Uterus (tissue), 4 donors: Measurements from ENCODE around the gene PTF1A. TPM values are rescaled to one million over a fixed set of nuclear protein-coding genes. Genes with fewer than 3 reads are reported as not detected.

ENCODE experiments used
- DNase-seq, 2 donors: peaks; one replicate each; pipeline ENCODE4 v3.0.0-alpha.2; 2019 to 2020
- H3K27ac ChIP-seq, 2 donors: fragments of 200-600 bp; sonication (generic); 1 replicate in 1 of 2; 2 replicates in 1 of 2; pipeline ENCODE4 v1.5.1; 2016 to 2018
- H3K27me3 ChIP-seq, 2 donors: fragments of 200-600 bp; sonication (generic); one replicate each; pipeline ENCODE4 v1.5.1; 2018 to 2019; ENCODE audit warnings: control low read depth in 1 of 2
- H3K36me3 ChIP-seq, 2 donors: fragments of 200-600 bp; sonication (generic); one replicate each; pipeline ENCODE4 v1.5.1; 2019; ENCODE audit warnings: control low read depth in 1 of 2
- H3K4me1 ChIP-seq, 2 donors: fragments of 200-600 bp; sonication (generic); one replicate each; pipeline ENCODE4 v1.5.1; 2018 to 2019; ENCODE audit warnings: control low read depth in 1 of 2
- H3K4me3 ChIP-seq, 2 donors: fragments of 200-600 bp; sonication (generic); 1 replicate in 1 of 2; 2 replicates in 1 of 2; pipeline ENCODE4 v1.5.1; 2018 to 2019; ENCODE audit warnings: mild to moderate bottlenecking in 1 of 2
- H3K9me3 ChIP-seq, 2 donors: fragments of 200-600 bp; sonication (generic); one replicate each; pipeline ENCODE4 v1.5.1; 2019; ENCODE audit warnings: control low read depth in 1 of 2
- POLR2A ChIP-seq, 2 donors: fragments of 450-650 bp; IDR thresholded peaks; one replicate each; pipeline ENCODE4 v1.6.1; 2016; ENCODE audit warnings: antibody characterized with exemption in 2 of 2, mild to moderate bottlenecking in 1 of 2, moderate library complexity in 1 of 2
- intact Hi-C: fragments of 100-400 bp; cut with DNase I; formaldehyde crosslinking; loops from one replicate; pipeline ENCODE4 v1.15.1; 2023; ENCODE audit warnings: low total_unique reads
- total RNA-seq, 4 donors: library from RNA; depleted of rRNA in 3 of 4; stranded (reverse); fragments of >200 nt in 3 of 4; gene quantifications; one replicate each; pipeline versions ENCODE4 v1.1.0 to v1.2.4, GENCODE V29; 2014 to 2023
- TF ChIP-seq, protein P1 (sequence below), 4 experiments: fragments of 200-600 bp in 2 of 4; fragments of 450-650 bp in 2 of 4; sonication (generic) in 2 of 4; IDR thresholded peaks; one replicate each; pipeline ENCODE4 v1.5.1; 2016 to 2019; ENCODE audit warnings: antibody characterized with exemption in 4 of 4, mild to moderate bottlenecking in 2 of 4, moderate library complexity in 1 of 4
- donor health status: DM: yes; HTN: yes; CAD: no.

The PTF1A gene
- total RNA-seq, 4 donors from 2014 or later = 0.90 to 114 TPM; not detected in 2

DNA sequence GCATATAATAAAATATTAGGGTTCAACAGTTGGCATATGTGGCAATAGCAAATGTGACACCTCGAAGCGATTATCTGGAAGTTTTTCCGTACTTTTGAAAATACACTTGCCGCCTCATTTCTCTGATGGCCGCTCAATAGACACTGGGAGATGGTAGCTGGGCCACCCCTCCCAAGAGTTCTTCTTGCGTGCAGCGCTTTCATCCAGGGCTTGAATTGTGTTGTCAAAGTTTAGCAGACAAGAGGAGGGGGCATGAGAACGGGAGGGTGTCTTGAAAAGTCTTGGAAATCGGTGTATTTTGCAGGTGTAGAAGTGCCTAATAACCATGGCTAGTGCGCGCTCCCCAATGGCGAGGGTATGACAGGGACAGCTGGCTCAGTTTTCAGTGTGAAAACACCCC, 8.5 kb downstream of the PTF1A start:
- no peaks in the 10 kb centered on the region for H3K36me3 ChIP-seq
- H3K27me3 ChIP-seq = peaks cover 0 to 15% of the 10 kb centered on the region in 2 donors
- intact Hi-C loops = no loop called here
- no peak overlapping the region for H3K27ac ChIP-seq
- no peaks in the 10 kb centered on the region for H3K9me3 ChIP-seq
- H3K4me3 ChIP-seq = no peak overlapping the region
- TF ChIP-seq POLR2A (IDR thresholded peaks at IDR 0.05) = no peak
- TF ChIP-seq, protein P1, sequence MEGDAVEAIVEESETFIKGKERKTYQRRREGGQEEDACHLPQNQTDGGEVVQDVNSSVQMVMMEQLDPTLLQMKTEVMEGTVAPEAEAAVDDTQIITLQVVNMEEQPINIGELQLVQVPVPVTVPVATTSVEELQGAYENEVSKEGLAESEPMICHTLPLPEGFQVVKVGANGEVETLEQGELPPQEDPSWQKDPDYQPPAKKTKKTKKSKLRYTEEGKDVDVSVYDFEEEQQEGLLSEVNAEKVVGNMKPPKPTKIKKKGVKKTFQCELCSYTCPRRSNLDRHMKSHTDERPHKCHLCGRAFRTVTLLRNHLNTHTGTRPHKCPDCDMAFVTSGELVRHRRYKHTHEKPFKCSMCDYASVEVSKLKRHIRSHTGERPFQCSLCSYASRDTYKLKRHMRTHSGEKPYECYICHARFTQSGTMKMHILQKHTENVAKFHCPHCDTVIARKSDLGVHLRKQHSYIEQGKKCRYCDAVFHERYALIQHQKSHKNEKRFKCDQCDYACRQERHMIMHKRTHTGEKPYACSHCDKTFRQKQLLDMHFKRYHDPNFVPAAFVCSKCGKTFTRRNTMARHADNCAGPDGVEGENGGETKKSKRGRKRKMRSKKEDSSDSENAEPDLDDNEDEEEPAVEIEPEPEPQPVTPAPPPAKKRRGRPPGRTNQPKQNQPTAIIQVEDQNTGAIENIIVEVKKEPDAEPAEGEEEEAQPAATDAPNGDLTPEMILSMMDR (IDR thresholded peaks at IDR 0.05) = no peak
- H3K4me1 ChIP-seq = no peaks in the 10 kb centered on the region
- DNase-seq = no peak

- Histone ChIP-seq H3K27ac (no peak overlapping the region), H3K9me3 (no peaks in the 10 kb centered on the region), H3K4me3 (no peak overlapping the region), H3K36me3 (no peaks in the 10 kb centered on the region), H3K27me3 (peaks cover 0 to 13% of the 10 kb centered on the region in 2 donors), H3K4me1 (no peaks in the 10 kb centered on the region)
- DNase-seq = no peak
- TF ChIP-seq, protein P1 (IDR thresholded peaks at IDR 0.05) = no peak
- no peak for TF ChIP-seq POLR2A (IDR thresholded peaks at IDR 0.05)
- intact Hi-C loops = no loop called here
Observed at GRCh38 chr10:23200997-23201652, 9.0 kb downstream of the PTF1A start.

DNA sequence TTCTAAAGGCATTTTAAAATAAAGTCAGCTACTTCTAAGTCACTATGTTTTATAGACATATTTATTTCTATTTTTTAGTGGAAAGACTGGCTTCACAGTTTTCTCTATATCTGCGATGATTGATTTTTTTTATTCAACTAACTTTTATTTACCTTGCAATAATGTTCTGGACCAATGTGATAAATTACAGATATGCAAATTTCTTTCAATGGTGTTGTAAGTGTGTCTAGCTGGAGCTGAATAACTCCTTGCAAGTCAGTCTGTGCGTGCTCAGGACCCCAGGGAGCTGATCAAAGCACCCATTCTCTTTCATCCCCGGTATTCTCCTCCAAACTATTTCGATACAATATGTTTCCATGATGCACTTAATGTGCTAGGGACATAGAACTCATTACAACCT, 9.7 kb downstream of the PTF1A start:
- peaks cover 0 to 13% of the 10 kb centered on the region in 2 donors for H3K27me3 ChIP-seq
- H3K9me3 ChIP-seq = no peaks in the 10 kb centered on the region
- no peak for TF ChIP-seq POLR2A (IDR thresholded peaks at IDR 0.05)
- TF ChIP-seq, protein P1 (IDR thresholded peaks at IDR 0.05) = no peak
- no peak overlapping the region for H3K27ac ChIP-seq
- H3K4me1 ChIP-seq = no peaks in the 10 kb centered on the region
- DNase-seq = no peak
- H3K4me3 ChIP-seq = no peak overlapping the region
- intact Hi-C loops = no loop called here
- H3K36me3 ChIP-seq = no peaks in the 10 kb centered on the region

DNA sequence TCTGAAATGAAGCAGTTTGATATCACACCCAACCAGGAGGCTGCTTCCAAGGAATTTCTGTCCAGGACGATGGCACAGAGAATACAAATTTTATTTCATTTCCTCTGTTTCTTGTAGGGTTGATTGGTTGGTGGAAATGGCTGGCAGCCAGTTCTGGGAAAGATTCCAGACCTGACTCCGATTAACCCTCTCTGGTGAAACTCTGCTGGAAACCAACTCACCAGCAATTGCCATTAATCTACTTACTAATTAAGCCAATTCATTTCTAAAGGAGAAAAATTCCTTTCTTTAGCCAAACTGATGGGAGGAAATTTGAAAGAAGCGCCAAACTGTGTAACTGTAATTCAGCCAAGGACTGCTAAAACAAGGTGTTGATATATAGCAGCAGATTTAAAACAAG, 10.7 kb downstream of the PTF1A start:
- Histone ChIP-seq H3K27me3 (peaks cover 0 to 13% of the 10 kb centered on the region in 2 donors), H3K9me3 (no peaks in the 10 kb centered on the region), H3K4me3 (no peak overlapping the region), H3K27ac (no peak overlapping the region), H3K36me3 (no peaks in the 10 kb centered on the region), H3K4me1 (no peaks in the 10 kb centered on the region)
- no peak for DNase-seq
- TF ChIP-seq, protein P1 (IDR thresholded peaks at IDR 0.05) = no peak
- TF ChIP-seq POLR2A (IDR thresholded peaks at IDR 0.05) = no peak
- intact Hi-C loops = no loop called here

GRCh38 chr10:23203369-23204325, 11.5 kb downstream of the PTF1A start:
- DNase-seq = no peak
- no peaks in the 10 kb centered on the region for H3K4me1 ChIP-seq
- intact Hi-C loops = no loop called here
- no peak for TF ChIP-seq POLR2A (IDR thresholded peaks at IDR 0.05)
- TF ChIP-seq, protein P1 (IDR thresholded peaks at IDR 0.05) = no peak
- no peak overlapping the region for H3K27ac ChIP-seq
- H3K4me3 ChIP-seq = no peak overlapping the region
- no peaks in the 10 kb centered on the region for H3K36me3 ChIP-seq
- H3K27me3 ChIP-seq = peaks cover 0 to 13% of the 10 kb centered on the region in 2 donors
- H3K9me3 ChIP-seq = no peaks in the 10 kb centered on the region
